Measurements from ENCODE around the gene CNDP1.

DNA sequence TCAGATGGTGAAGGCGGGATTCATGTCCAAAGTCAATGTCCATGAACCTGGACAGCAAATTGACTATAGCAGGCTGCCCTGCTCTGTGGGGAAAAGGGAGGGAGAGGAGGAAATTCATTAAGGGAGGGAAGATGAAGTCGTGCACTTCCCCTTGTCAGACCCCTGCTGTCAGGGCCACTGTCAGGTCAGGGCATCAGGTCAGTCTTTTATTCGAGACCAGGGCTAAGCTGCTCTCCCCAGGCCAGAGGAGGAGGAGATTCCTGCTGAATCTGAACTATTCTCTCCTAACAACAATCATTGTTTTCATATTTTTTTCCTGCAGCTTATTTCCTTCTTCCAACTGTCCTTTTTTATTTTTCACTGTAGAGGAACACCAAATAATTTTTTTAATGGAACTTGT is 17.2 kb downstream of the CNDP1 start:
- TF ChIP-seq, protein P1, sequence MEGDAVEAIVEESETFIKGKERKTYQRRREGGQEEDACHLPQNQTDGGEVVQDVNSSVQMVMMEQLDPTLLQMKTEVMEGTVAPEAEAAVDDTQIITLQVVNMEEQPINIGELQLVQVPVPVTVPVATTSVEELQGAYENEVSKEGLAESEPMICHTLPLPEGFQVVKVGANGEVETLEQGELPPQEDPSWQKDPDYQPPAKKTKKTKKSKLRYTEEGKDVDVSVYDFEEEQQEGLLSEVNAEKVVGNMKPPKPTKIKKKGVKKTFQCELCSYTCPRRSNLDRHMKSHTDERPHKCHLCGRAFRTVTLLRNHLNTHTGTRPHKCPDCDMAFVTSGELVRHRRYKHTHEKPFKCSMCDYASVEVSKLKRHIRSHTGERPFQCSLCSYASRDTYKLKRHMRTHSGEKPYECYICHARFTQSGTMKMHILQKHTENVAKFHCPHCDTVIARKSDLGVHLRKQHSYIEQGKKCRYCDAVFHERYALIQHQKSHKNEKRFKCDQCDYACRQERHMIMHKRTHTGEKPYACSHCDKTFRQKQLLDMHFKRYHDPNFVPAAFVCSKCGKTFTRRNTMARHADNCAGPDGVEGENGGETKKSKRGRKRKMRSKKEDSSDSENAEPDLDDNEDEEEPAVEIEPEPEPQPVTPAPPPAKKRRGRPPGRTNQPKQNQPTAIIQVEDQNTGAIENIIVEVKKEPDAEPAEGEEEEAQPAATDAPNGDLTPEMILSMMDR (IDR thresholded peaks at IDR 0.05) = no peak
- no peak for TF ChIP-seq POLR2A (IDR thresholded peaks at IDR 0.05)
